ENCODE results near the gene CHCHD3.

CHCHD3 gene

GRCh38 chr7:133077394-133077793 is 4.5 kb downstream of the CHCHD3 start:
- Histone ChIP-seq H3K4me3 (ENCODE audit: insufficient read length, low read depth) (no peak overlapping the region), H3K9me3 (ENCODE audit: insufficient read depth, low read length) (no peaks in the 10 kb centered on the region), H3K36me3 (ENCODE audit: insufficient read depth, insufficient read length, low read length) (peaks cover 29% of the 10 kb centered on the region), H3K9ac (ENCODE audit: insufficient read length, low read depth) (no peak overlapping the region), H3K4me1 (ENCODE audit: insufficient read depth, insufficient read length) (no peaks in the 10 kb centered on the region), H3K27me3 (ENCODE audit: insufficient read depth, insufficient read length) (no peaks in the 10 kb centered on the region)
- TF ChIP-seq YY1 (IDR thresholded peaks at IDR 0.05; ENCODE audit: insufficient read depth, insufficient read length) (no peak), ZNF274 (IDR thresholded peaks at IDR 0.05; ENCODE audit: low read depth, low read length) (no peak), SUZ12 (IDR thresholded peaks at IDR 0.05; ENCODE audit: extremely low read depth, insufficient read depth, insufficient read length) (no peak)
- no peak for DNase-seq (ENCODE audit: low read depth, low spot score)

GRCh38 chr7:133076142-133076541 is 5.7 kb downstream of the CHCHD3 start:
- H3K9me3 ChIP-seq (ENCODE audit: insufficient read depth, low read length) = no peaks in the 10 kb centered on the region
- no peak overlapping the region for H3K4me3 ChIP-seq (ENCODE audit: insufficient read length, low read depth)

GRCh38 chr7:133071506-133071905 is 10.4 kb downstream of the CHCHD3 start:
- no peaks in the 10 kb centered on the region for H3K27me3 ChIP-seq (ENCODE audit: insufficient read depth, insufficient read length)
- DNase-seq (ENCODE audit: low read depth, low spot score) = no peak
- peaks cover 25% of the 10 kb centered on the region for H3K36me3 ChIP-seq (ENCODE audit: insufficient read depth, insufficient read length, low read length)
- H3K9ac ChIP-seq (ENCODE audit: insufficient read length, low read depth) = no peak overlapping the region
- no peak for TF ChIP-seq SUZ12 (IDR thresholded peaks at IDR 0.05; ENCODE audit: extremely low read depth, insufficient read depth, insufficient read length)
- TF ChIP-seq ZNF274 (IDR thresholded peaks at IDR 0.05; ENCODE audit: low read depth, low read length) = no peak
- TF ChIP-seq YY1 (IDR thresholded peaks at IDR 0.05; ENCODE audit: insufficient read depth, insufficient read length) = no peak
- H3K4me1 ChIP-seq (ENCODE audit: insufficient read depth, insufficient read length) = no peaks in the 10 kb centered on the region
- no peaks in the 10 kb centered on the region for H3K9me3 ChIP-seq (ENCODE audit: insufficient read depth, low read length)
- no peak overlapping the region for H3K4me3 ChIP-seq (ENCODE audit: insufficient read length, low read depth)

More at GRCh38 chr7:133076142-133076541, 5.7 kb downstream of the CHCHD3 start:
- TF ChIP-seq SUZ12 (IDR thresholded peaks at IDR 0.05; ENCODE audit: extremely low read depth, insufficient read depth, insufficient read length) (no peak), ZNF274 (IDR thresholded peaks at IDR 0.05; ENCODE audit: low read depth, low read length) (no peak), YY1 (IDR thresholded peaks at IDR 0.05; ENCODE audit: insufficient read depth, insufficient read length) (no peak)
- H3K9ac ChIP-seq (ENCODE audit: insufficient read length, low read depth) = no peak overlapping the region
- no peak for DNase-seq (ENCODE audit: low read depth, low spot score)
- no peaks in the 10 kb centered on the region for H3K27me3 ChIP-seq (ENCODE audit: insufficient read depth, insufficient read length)
- H3K36me3 ChIP-seq (ENCODE audit: insufficient read depth, insufficient read length, low read length) = peaks cover 29% of the 10 kb centered on the region
- H3K4me1 ChIP-seq (ENCODE audit: insufficient read depth, insufficient read length) = no peaks in the 10 kb centered on the region

DNA sequence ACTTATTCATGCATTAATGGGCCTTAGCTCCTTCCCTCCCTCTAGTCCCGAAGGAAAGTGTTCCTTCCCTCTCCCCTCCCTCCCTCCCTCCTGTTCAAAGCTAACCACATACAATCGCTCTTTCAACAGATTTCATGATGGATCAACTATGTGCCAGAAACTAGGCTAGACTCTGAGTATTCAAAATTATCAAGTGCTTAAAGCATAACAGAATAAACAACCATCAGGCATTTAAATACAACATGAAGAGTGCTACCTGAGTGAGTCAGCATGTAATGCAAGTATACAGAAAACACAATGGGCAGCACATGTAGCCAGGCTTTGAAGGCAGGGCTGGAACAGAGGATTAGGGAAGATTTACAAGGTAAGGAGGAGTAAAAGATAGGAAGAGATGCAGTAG is 11.3 kb downstream of the CHCHD3 start:
- Histone ChIP-seq H3K9ac (ENCODE audit: insufficient read length, low read depth) (no peak overlapping the region), H3K4me1 (ENCODE audit: insufficient read depth, insufficient read length) (no peaks in the 10 kb centered on the region), H3K4me3 (ENCODE audit: insufficient read length, low read depth) (no peak overlapping the region), H3K9me3 (ENCODE audit: insufficient read depth, low read length) (no peaks in the 10 kb centered on the region), H3K36me3 (ENCODE audit: insufficient read depth, insufficient read length, low read length) (peaks cover 27% of the 10 kb centered on the region), H3K27me3 (ENCODE audit: insufficient read depth, insufficient read length) (no peaks in the 10 kb centered on the region)
- no peak for DNase-seq (ENCODE audit: low read depth, low spot score)
- TF ChIP-seq SUZ12 (IDR thresholded peaks at IDR 0.05; ENCODE audit: extremely low read depth, insufficient read depth, insufficient read length) (no peak), ZNF274 (IDR thresholded peaks at IDR 0.05; ENCODE audit: low read depth, low read length) (no peak), YY1 (IDR thresholded peaks at IDR 0.05; ENCODE audit: insufficient read depth, insufficient read length) (no peak)

GRCh38 chr7:133065301-133065700 is 16.6 kb downstream of the CHCHD3 start:
- no peaks in the 10 kb centered on the region for H3K4me1 ChIP-seq (ENCODE audit: insufficient read depth, insufficient read length)
- no peaks in the 10 kb centered on the region for H3K27me3 ChIP-seq (ENCODE audit: insufficient read depth, insufficient read length)
- no peak overlapping the region for H3K4me3 ChIP-seq (ENCODE audit: insufficient read length, low read depth)
- TF ChIP-seq SUZ12 (IDR thresholded peaks at IDR 0.05; ENCODE audit: extremely low read depth, insufficient read depth, insufficient read length) = no peak
- no peak for TF ChIP-seq YY1 (IDR thresholded peaks at IDR 0.05; ENCODE audit: insufficient read depth, insufficient read length)
- no peak for TF ChIP-seq ZNF274 (IDR thresholded peaks at IDR 0.05; ENCODE audit: low read depth, low read length)
- H3K9ac ChIP-seq (ENCODE audit: insufficient read length, low read depth) = no peak overlapping the region
- peaks cover 28% of the 10 kb centered on the region for H3K36me3 ChIP-seq (ENCODE audit: insufficient read depth, insufficient read length, low read length)
- H3K9me3 ChIP-seq (ENCODE audit: insufficient read depth, low read length) = no peaks in the 10 kb centered on the region
- DNase-seq (ENCODE audit: low read depth, low spot score) = no peak

- no peak for DNase-seq (ENCODE audit: low read depth, low spot score)
- TF ChIP-seq YY1 (IDR thresholded peaks at IDR 0.05; ENCODE audit: insufficient read depth, insufficient read length) (no peak), SUZ12 (IDR thresholded peaks at IDR 0.05; ENCODE audit: extremely low read depth, insufficient read depth, insufficient read length) (no peak), ZNF274 (IDR thresholded peaks at IDR 0.05; ENCODE audit: low read depth, low read length) (no peak)
- no peak overlapping the region for H3K9ac ChIP-seq (ENCODE audit: insufficient read length, low read depth)
- no peaks in the 10 kb centered on the region for H3K27me3 ChIP-seq (ENCODE audit: insufficient read depth, insufficient read length)
- no peaks in the 10 kb centered on the region for H3K4me1 ChIP-seq (ENCODE audit: insufficient read depth, insufficient read length)
- H3K9me3 ChIP-seq (ENCODE audit: insufficient read depth, low read length) = no peaks in the 10 kb centered on the region
- H3K36me3 ChIP-seq (ENCODE audit: insufficient read depth, insufficient read length, low read length) = peaks cover 28% of the 10 kb centered on the region
- H3K4me3 ChIP-seq (ENCODE audit: insufficient read length, low read depth) = no peak overlapping the region
Measured at GRCh38 chr7:133064082-133064820, 17.6 kb downstream of the CHCHD3 start.

GRCh38 chr7:133061792-133062191 is 20.1 kb downstream of the CHCHD3 start:
- H3K4me3 ChIP-seq (ENCODE audit: insufficient read length, low read depth) = no peak overlapping the region
- no peaks in the 10 kb centered on the region for H3K27me3 ChIP-seq (ENCODE audit: insufficient read depth, insufficient read length)
- TF ChIP-seq YY1 (IDR thresholded peaks at IDR 0.05; ENCODE audit: insufficient read depth, insufficient read length) (no peak), ZNF274 (IDR thresholded peaks at IDR 0.05; ENCODE audit: low read depth, low read length) (no peak), SUZ12 (IDR thresholded peaks at IDR 0.05; ENCODE audit: extremely low read depth, insufficient read depth, insufficient read length) (no peak)
- H3K9me3 ChIP-seq (ENCODE audit: insufficient read depth, low read length) = no peaks in the 10 kb centered on the region
- no peak overlapping the region for H3K9ac ChIP-seq (ENCODE audit: insufficient read length, low read depth)
- H3K4me1 ChIP-seq (ENCODE audit: insufficient read depth, insufficient read length) = no peaks in the 10 kb centered on the region
- no peak for DNase-seq (ENCODE audit: low read depth, low spot score)
- H3K36me3 ChIP-seq (ENCODE audit: insufficient read depth, insufficient read length, low read length) = peaks cover 12% of the 10 kb centered on the region

All from NT2/D1 (cell line).